ENCODE results near the gene RPL31.

DNA sequence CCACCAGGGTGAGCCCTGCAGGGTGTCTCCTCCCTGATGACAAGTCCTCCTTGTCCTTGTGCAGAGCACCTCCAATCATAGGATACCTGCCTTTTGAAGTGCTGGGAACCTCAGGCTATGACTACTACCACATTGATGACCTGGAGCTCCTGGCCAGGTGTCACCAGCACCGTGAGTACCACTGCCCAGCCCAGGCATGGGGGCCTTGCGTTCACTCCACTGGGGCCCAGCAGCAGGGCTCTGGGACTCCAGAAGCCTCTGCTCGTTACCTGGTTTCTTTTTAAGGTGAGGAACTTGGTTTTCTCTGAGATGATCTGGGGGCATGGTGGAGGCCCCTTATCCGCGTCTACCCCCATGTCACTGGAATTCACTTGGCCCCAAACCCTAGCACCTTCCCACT, 36.5 kb upstream of the RPL31 start:
- no peak for TF ChIP-seq EZH2phosphoT487 (IDR thresholded peaks at IDR 0.05; ENCODE audit: low read depth, severe bottlenecking, unreplicated experiment)
- no peak for TF ChIP-seq CTCF (IDR thresholded peaks at IDR 0.05; ENCODE audit: poor library complexity)

Data from hepatocyte (in vitro differentiated cells).